ENCODE data around the gene CCL27.

GRCh38 chr9:34655394-34655793, 7.1 kb downstream of the CCL27 start:
- TF ChIP-seq POLR2A (IDR thresholded peaks at IDR 0.05) (no peak), CTCF (IDR thresholded peaks at IDR 0.05 in 4 of 5, conservative IDR thresholded peaks at IDR 0.05 in 1 of 5) (no peak)
